Lower leg skin (tissue), 3 donors: ENCODE data around the gene VIPR1.

Source experiments
- CTCF ChIP-seq, 3 donors: fragments of 450-650 bp; IDR thresholded peaks; one replicate each; pipeline ENCODE4 v1.5.1; 2016; ENCODE audit warnings: antibody characterized with exemption in 3 of 3, mild to moderate bottlenecking in 3 of 3, moderate library complexity in 2 of 3
- POLR2A ChIP-seq, 2 donors: fragments of 450-650 bp; IDR thresholded peaks; one replicate each; pipeline ENCODE4 v1.6.1; 2016 to 2017; ENCODE audit warnings: antibody characterized with exemption in 2 of 2, mild to moderate bottlenecking in 1 of 2, moderate library complexity in 1 of 2

GRCh38 chr3:42544492-42545283, 42.2 kb downstream of the VIPR1 start:
- TF ChIP-seq POLR2A (IDR thresholded peaks at IDR 0.05) = no peak
- TF ChIP-seq CTCF (IDR thresholded peaks at IDR 0.05) = no peak
